T-helper 2 cell treated with Interferon-gamma antibody and Interleukin-4, amounts not matched to agents 100 ng/mL and 5 ng/mL, for 36 hours (primary cell): ENCODE data around the gene ZFAND6. TPM values are rescaled to one million over a fixed set of nuclear protein-coding genes. Genes with fewer than 3 reads are reported as not detected.

Source experiments
- intact Hi-C: fragments of 100-400 bp; cut with micrococcal nuclease; formaldehyde crosslinking; loops from one replicate; pipeline ENCODE4 v1.15.1; 2023
- total RNA-seq: library from RNA; stranded (reverse); gene quantifications from 2 replicates; pipeline ENCODE4 v1.2.3, GENCODE V29; 2022

ZFAND6 gene
- total RNA-seq, 1 donor from 2014 or later = 49.6 TPM

- intact Hi-C loops = no loop called here
Observed at GRCh38 chr15:80049046-80049445, 10.4 kb upstream of the ZFAND6 start.

- intact Hi-C loops = no loop called here
Observed at GRCh38 chr15:80052597-80053304, 6.7 kb upstream of the ZFAND6 start.

GRCh38 chr15:80055933-80056332, 3.5 kb upstream of the ZFAND6 start:
- intact Hi-C loops = no loop called here

- intact Hi-C loops = loop anchor here (2.0 kb wide), 1 partner anchor 95 kb away; the partner anchor contains the start of gene FAH
Observed at GRCh38 chr15:80058044-80058443, 1.4 kb upstream of the ZFAND6 start.

GRCh38 chr15:80059786-80060355, 395 bp downstream of the ZFAND6 start:
- intact Hi-C loops = loop anchor here (1.0 to 2.0 kb wide), 5 partner anchors 12 to 163 kb away; partner anchors contain the start of genes BCL2A1, FAH and MTHFS

- intact Hi-C loops = loop anchor here (1.0 kb wide), 1 partner anchor 113 kb away; no protein-coding TSS in a partner anchor
Observed at GRCh38 chr15:80060356-80061006, 1.0 kb downstream of the ZFAND6 start.

GRCh38 chr15:80061582-80061981, 2.1 kb downstream of the ZFAND6 start:
- intact Hi-C loops = loop anchor here (1.0 kb wide), 1 partner anchor 112 kb away; no protein-coding TSS in a partner anchor

GRCh38 chr15:80066912-80067311, 7.4 kb downstream of the ZFAND6 start:
- intact Hi-C loops = no loop called here

GRCh38 chr15:80068578-80068977, 9.1 kb downstream of the ZFAND6 start:
- intact Hi-C loops = no loop called here

GRCh38 chr15:80070840-80071239, 11.4 kb downstream of the ZFAND6 start:
- intact Hi-C loops = no loop called here

GRCh38 chr15:80071652-80072051, 12.2 kb downstream of the ZFAND6 start:
- intact Hi-C loops = loop anchor here (1.0 kb wide), 2 partner anchors 12 to 81 kb away; partner anchors contain the start of genes FAH and ZFAND6

GRCh38 chr15:80072285-80072994, 13.0 kb downstream of the ZFAND6 start:
- intact Hi-C loops = loop anchor here (1.0 kb wide), 2 partner anchors 13 to 80 kb away; partner anchors contain the start of genes FAH and ZFAND6

- intact Hi-C loops = no loop called here
Observed at GRCh38 chr15:80073197-80073596, 13.7 kb downstream of the ZFAND6 start.

- intact Hi-C loops = no loop called here
Observed at GRCh38 chr15:80076321-80077318, 17.1 kb downstream of the ZFAND6 start.

GRCh38 chr15:80081390-80081789, 21.9 kb downstream of the ZFAND6 start:
- intact Hi-C loops = no loop called here

GRCh38 chr15:80087104-80087503, 27.6 kb downstream of the ZFAND6 start:
- intact Hi-C loops = no loop called here

GRCh38 chr15:80090041-80090440, 30.6 kb downstream of the ZFAND6 start:
- intact Hi-C loops = no loop called here

- intact Hi-C loops = no loop called here
Observed at GRCh38 chr15:80090879-80091503, 31.5 kb downstream of the ZFAND6 start.

GRCh38 chr15:80093854-80094418, 34.5 kb downstream of the ZFAND6 start:
- intact Hi-C loops = no loop called here
